H1 (cell line): Measurements from ENCODE around the gene NASP. TPM values are rescaled to one million over a fixed set of nuclear protein-coding genes. Genes with fewer than 3 reads are reported as not detected.

Source experiments
- CTCF ChIA-PET: fragments of 300-600 bp; sonication (Branson Sonifier 250); formaldehyde crosslinking; loops from one replicate; lab custom pipeline; 2021; ENCODE audit not compliant: partially characterized antibody; lab: Charles Lee
- POLR2A ChIA-PET: fragments of 300-600 bp; sonication (Branson Sonifier 250); formaldehyde crosslinking; loops from one replicate; lab custom pipeline; 2021; ENCODE audit warnings: inconsistent platforms; ENCODE audit not compliant: partially characterized antibody; lab: Charles Lee
- DNase-seq, 2 experiments: peaks; one replicate each; pipeline versions ENCODE4 v3.0.0 to v3.0.0-alpha.2; 2010 to 2022; ENCODE audit warnings: low spot score in 2 of 2, low read depth in 1 of 2, mixed read lengths in 1 of 2
- FAIRE-seq: peaks from 2 replicates; lab custom pipeline; 2011; peaks lifted over from hg19 to GRCh38; lab: Jason Lieb, UNC
- H2AFZ ChIP-seq: 2 replicates; pipeline ENCODE4 v1.8.1; 2012; ENCODE audit warnings: low read length, inconsistent platforms
- H2AK5ac ChIP-seq: 2 replicates; pipeline ENCODE4 v1.6.1; 2013; ENCODE audit warnings: low read depth, low read length
- H2BK120ac ChIP-seq: replicated peaks from 2 replicates; pipeline ENCODE3; 2013; ENCODE audit warnings: low read depth, low read length, inconsistent platforms
- H2BK12ac ChIP-seq: 2 replicates; pipeline ENCODE4 v1.6.1; 2013; ENCODE audit warnings: low read depth, low read length
- H2BK15ac ChIP-seq: 2 replicates; pipeline ENCODE4 v1.6.1; 2013; ENCODE audit warnings: low read length
- H2BK20ac ChIP-seq: 2 replicates; pipeline ENCODE4 v1.6.1; 2013; ENCODE audit warnings: low read length
- H2BK5ac ChIP-seq: 2 replicates; pipeline ENCODE4 v1.6.1; 2013; ENCODE audit warnings: low read depth, low read length
- H3K14ac ChIP-seq: 2 replicates; pipeline ENCODE4 v1.6.1; 2013; ENCODE audit warnings: inconsistent platforms; ENCODE audit not compliant: insufficient read length
- H3K18ac ChIP-seq: 2 replicates; pipeline ENCODE4 v1.6.1; 2013; ENCODE audit warnings: low read length; ENCODE audit errors: extremely low read depth
- H3K23ac ChIP-seq: 2 replicates; pipeline ENCODE4 v1.6.1; 2013; ENCODE audit warnings: inconsistent platforms; ENCODE audit not compliant: insufficient read length
- H3K23me2 ChIP-seq: 2 replicates; pipeline ENCODE4 v1.6.1; 2013; ENCODE audit warnings: low read depth, low read length
- H3K27ac ChIP-seq: 2 replicates; pipeline ENCODE4 v1.6.1; 2011; ENCODE audit warnings: low read depth, low read length, inconsistent platforms
- H3K27me3 ChIP-seq, 4 experiments: replicated peaks in 1 of 4; 1 replicate in 1 of 4; 2 replicates in 3 of 4; pipeline versions ENCODE4 v1.6.1 to v1.8.1; 2011 to 2013; ENCODE audit warnings: low read length in 3 of 4, mild to moderate bottlenecking in 3 of 4, inconsistent platforms in 2 of 4, mixed read lengths in 2 of 4, moderate library complexity in 1 of 4; ENCODE audit not compliant: control insufficient read depth in 3 of 4, insufficient read depth in 3 of 4; ENCODE audit errors: extremely low read depth in 1 of 4
- H3K36me3 ChIP-seq, 4 experiments: 2 replicates each; pipeline versions ENCODE4 v1.6.1 to v1.8.1; 2011 to 2013; ENCODE audit warnings: mild to moderate bottlenecking in 4 of 4, low read length in 3 of 4, moderate library complexity in 2 of 4, control low read depth in 1 of 4, inconsistent platforms in 1 of 4; ENCODE audit not compliant: insufficient read depth in 4 of 4, control insufficient read depth in 2 of 4
- H3K4ac ChIP-seq: replicated peaks from 2 replicates; pipeline ENCODE3; 2013; ENCODE audit warnings: low read length, low read depth, mixed read lengths, inconsistent platforms; ENCODE audit not compliant: insufficient read length
- H3K4me1 ChIP-seq, 4 experiments: replicated peaks in 1 of 4; 1 replicate in 1 of 4; 2 replicates in 3 of 4; pipeline versions ENCODE4 v1.6.1 to v1.8.1; 2011 to 2013; ENCODE audit warnings: low read length in 3 of 4, inconsistent platforms in 2 of 4, mixed read lengths in 1 of 4; ENCODE audit not compliant: insufficient read depth in 4 of 4, control insufficient read depth in 3 of 4
- H3K4me2 ChIP-seq, 2 experiments: 2 replicates each; pipeline versions ENCODE4 v1.6.1 to v1.8.1; 2011 to 2013; ENCODE audit warnings: low read depth in 2 of 2, low read length in 2 of 2, control low read depth in 1 of 2, inconsistent platforms in 1 of 2, mild to moderate bottlenecking in 1 of 2; ENCODE audit not compliant: insufficient read depth in 1 of 2
- H3K4me3 ChIP-seq, 4 experiments: fragments of 200-600, 300-600 bp in 1 of 4; sonication (generic), shearing (Covaris generic), sonication (Bioruptor Twin) in 1 of 4; 2 replicates each; pipeline versions ENCODE4 v1.5.1 to v1.8.1; 2011 to 2016; ENCODE audit warnings: low read length in 4 of 4, low read depth in 3 of 4, control low read depth in 2 of 4, inconsistent platforms in 2 of 4, mild to moderate bottlenecking in 2 of 4, mixed read lengths in 1 of 4, moderate library complexity in 1 of 4; ENCODE audit not compliant: insufficient read depth in 2 of 4; ENCODE audit errors: extremely low read depth in 1 of 4
- H3K56ac ChIP-seq: replicated peaks from 2 replicates; pipeline ENCODE3; 2013; ENCODE audit warnings: low read depth, mild to moderate bottlenecking, mixed read lengths, low read length, inconsistent platforms; ENCODE audit not compliant: insufficient read length
- H3K79me1 ChIP-seq: 2 replicates; pipeline ENCODE4 v1.6.1; 2013; ENCODE audit warnings: low read depth, low read length, control low read depth
- H3K79me2 ChIP-seq, 2 experiments: 2 replicates each; pipeline versions ENCODE4 v1.6.1 to v1.8.1; 2012 to 2013; ENCODE audit warnings: low read length in 2 of 2, mild to moderate bottlenecking in 2 of 2, inconsistent platforms in 1 of 2; ENCODE audit not compliant: insufficient read depth in 2 of 2, control insufficient read depth in 1 of 2
- H3K9ac ChIP-seq, 4 experiments: replicated peaks in 1 of 4; 1 replicate in 1 of 4; 2 replicates in 3 of 4; pipeline versions ENCODE4 v1.6.1 to v1.8.1; 2011 to 2013; ENCODE audit warnings: low read depth in 3 of 4, low read length in 3 of 4, control low read depth in 2 of 4, mild to moderate bottlenecking in 2 of 4, moderate library complexity in 2 of 4, inconsistent platforms in 1 of 4; ENCODE audit errors: extremely low read depth in 1 of 4
- H3K9me3 ChIP-seq, 2 experiments: 2 replicates each; pipeline versions ENCODE4 v1.6.1 to v1.8.1; 2012 to 2013; ENCODE audit warnings: mild to moderate bottlenecking in 2 of 2, moderate library complexity in 2 of 2, control low read depth in 1 of 2, inconsistent platforms in 1 of 2, low read depth in 1 of 2, low read length in 1 of 2, mixed read lengths in 1 of 2; ENCODE audit not compliant: insufficient read depth in 2 of 2
- H4K20me1 ChIP-seq, 2 experiments: replicated peaks in 1 of 2; 2 replicates each; pipeline versions ENCODE3 to v1.8.1; 2011 to 2013; ENCODE audit warnings: inconsistent platforms in 2 of 2, low read length in 2 of 2, mild to moderate bottlenecking in 1 of 2; ENCODE audit not compliant: insufficient read depth in 2 of 2, control insufficient read depth in 1 of 2
- H4K5ac ChIP-seq: 2 replicates; pipeline ENCODE4 v1.6.1; 2013; ENCODE audit warnings: low read length, low read depth, mixed read lengths, inconsistent platforms; ENCODE audit not compliant: insufficient read length
- H4K8ac ChIP-seq: 2 replicates; pipeline ENCODE4 v1.8.0; 2013; ENCODE audit warnings: mild to moderate bottlenecking, moderate library complexity, low read length, inconsistent platforms; ENCODE audit not compliant: insufficient read depth; ENCODE audit errors: extremely low read depth
- H4K91ac ChIP-seq: replicated peaks from 2 replicates; pipeline ENCODE3; 2013; ENCODE audit warnings: low read length, mixed read lengths, inconsistent platforms; ENCODE audit not compliant: insufficient read length
- CTBP2 ChIP-seq: IDR thresholded peaks from 2 replicates; pipeline ENCODE4 v1.7.0; 2011; ENCODE audit warnings: borderline replicate concordance, mild to moderate bottlenecking, moderate library complexity, mixed read lengths, low read length; ENCODE audit not compliant: insufficient read depth, insufficient read length
- CTCF ChIP-seq, 3 experiments: IDR thresholded peaks; 1 replicate in 2 of 3; 2 replicates in 1 of 3; pipeline versions ENCODE4 v1.5.1 to v1.6.1; 2011; ENCODE audit warnings: low read length in 3 of 3, mild to moderate bottlenecking in 3 of 3, inconsistent platforms in 2 of 3, low read depth in 1 of 3, moderate library complexity in 1 of 3; ENCODE audit not compliant: insufficient read depth in 1 of 3; ENCODE audit errors: control extremely low read depth in 1 of 3
- HDAC2 ChIP-seq, 2 experiments: fragments of 300-600 bp in 1 of 2; sonication (generic) in 1 of 2; IDR thresholded peaks; 2 replicates each; pipeline ENCODE4 v1.6.1; 2011 to 2012; ENCODE audit warnings: low read depth in 2 of 2, low read length in 2 of 2, mild to moderate bottlenecking in 2 of 2, moderate library complexity in 2 of 2, borderline replicate concordance in 1 of 2, inconsistent platforms in 1 of 2
- HDAC6 ChIP-seq: IDR thresholded peaks from one replicate; pipeline ENCODE4 v1.7.1; 2012; ENCODE audit warnings: low read depth, mild to moderate bottlenecking, inconsistent platforms, low read length, moderate library complexity
- POLR2A ChIP-seq, 2 experiments: IDR thresholded peaks; 1 replicate in 1 of 2; 2 replicates in 1 of 2; pipeline ENCODE4 v1.6.1; 2011; ENCODE audit warnings: low read depth in 2 of 2, low read length in 2 of 2, mild to moderate bottlenecking in 2 of 2; ENCODE audit errors: control extremely low read depth in 1 of 2
- RBBP5 ChIP-seq: IDR thresholded peaks from 2 replicates; pipeline ENCODE4 v1.7.1; 2012; ENCODE audit warnings: low read depth, mild to moderate bottlenecking, inconsistent platforms, low read length, moderate library complexity, borderline replicate concordance
- RNF2 ChIP-seq: fragments of 200-900, 300-1000 bp; sonication (generic); IDR thresholded peaks from 2 replicates; pipeline ENCODE4 v1.7.1; 2016; ENCODE audit warnings: borderline replicate concordance, low read depth, mild to moderate bottlenecking, antibody characterized with exemption, low read length; ENCODE audit not compliant: poor library complexity, severe bottlenecking; ENCODE audit errors: missing control alignments
- SRF ChIP-seq: IDR thresholded peaks from 2 replicates; pipeline ENCODE4 v1.6.1; 2011; ENCODE audit warnings: mild to moderate bottlenecking, low read depth, low read length, moderate library complexity
- WGBS, 2 experiments: shearing (Covaris generic) in 1 of 2; methylation state at CpG; one replicate each; pipeline versions ENCODE4 v1.1.6 to v1.1.7; 2013 to 2015; ENCODE audit warnings: low lambda C conversion rate in 2 of 2, mixed read lengths in 2 of 2, inconsistent platforms in 1 of 2, low coverage in 1 of 2, missing lambda C conversion rate in 1 of 2; ENCODE audit not compliant: insufficient replicate concordance in 2 of 2, insufficient coverage in 1 of 2, insufficient read length in 1 of 2; ENCODE audit errors: extremely low coverage in 1 of 2, missing lambda C conversion rate in 1 of 2; 5-methylcytosine and 5-hydroxymethylcytosine counted together
- polyA plus RNA-seq, 7 experiments: library from polyadenylated mRNA; depleted of rRNA in 3 of 7; stranded (reverse) in 5 of 7; unstranded in 2 of 7; fragments of >200 nt in 5 of 7; fragments of 200-250 nt in 2 of 7; gene quantifications; 1 replicate in 5 of 7; 2 replicates in 1 of 7; 4 replicates in 1 of 7; pipeline versions ENCODE4 v1.2.1 to v1.2.3, GENCODE V29; 2011 to 2013; ENCODE audit warnings: missing spikeins in 2 of 7, mixed read lengths in 2 of 7
- total RNA-seq: library from RNA; stranded (reverse); fragmentation: NEBNext Ultra II Directional; extraction: Animal tissue kit (Norgen Biotek cat#: 25700); gene quantifications from 2 replicates; pipeline ENCODE4 v1.2.1, GENCODE V29; 2021

Gene NASP
- total and polyA plus RNA-seq, 2 of the 8 experiments (the other 6 are each of a cell fraction or from before 2014, with no cell fraction given) = 263 to 647 TPM

- no peak overlapping the region for H3K56ac ChIP-seq
- H2BK5ac ChIP-seq = no peak overlapping the region
- no peaks in the 10 kb centered on the region for H3K23me2 ChIP-seq
- peak overlapping the region in 1 of 4 experiments; percentile 63; a peak in 1 of 7 replicates for H3K9ac ChIP-seq
- H3K79me1 ChIP-seq = no peaks in the 10 kb centered on the region
- peaks cover 4% of the 10 kb centered on the region in 2 experiments for H4K20me1 ChIP-seq
- H3K4me2 ChIP-seq = no peak overlapping the region
- H2BK120ac ChIP-seq = no peak overlapping the region
- no peak overlapping the region for H4K5ac ChIP-seq
- no peak overlapping the region for H3K27ac ChIP-seq
- H2AFZ ChIP-seq = no peak overlapping the region
- no peak overlapping the region for H2BK20ac ChIP-seq
- POLR2A ChIA-PET = interaction anchor here (10.2 to 16.6 kb wide), 4 partner anchors 11 to 64 kb away, joined by 107 to 222 read pairs (median 152); partner anchors contain the start of genes AKR1A1, NASP and PRDX1
- no peaks in the 10 kb centered on the region for H3K9me3 ChIP-seq
- H3K23ac ChIP-seq = no peak overlapping the region
- H3K4me3 ChIP-seq = no peak overlapping the region; a peak in 1 of 8 replicates
- peaks cover 12 to 24% (median 20%) of the 10 kb centered on the region in 4 experiments for H3K36me3 ChIP-seq
- no peak overlapping the region for H3K4ac ChIP-seq
- H3K79me2 ChIP-seq = no peaks in the 10 kb centered on the region
- 51% methylated on average over 3 of the region's 3 CpGs; no CpG with 5 or more reads in 1 of the 2 experiments for WGBS, 2 experiments
- FAIRE-seq (no peak), DNase-seq (peak in 1 of 2 experiments; percentile 59)
- H2BK12ac ChIP-seq = no peak overlapping the region
- TF ChIP-seq CTBP2 (no peak), SRF (no peak), RBBP5 (no peak), HDAC6 (no peak), RNF2 (no peak), HDAC2 (IDR thresholded peaks at IDR 0.05; ENCODE audit: borderline replicate concordance in 1 of 2, low read depth in 2 of 2, low read length in 2 of 2) (no peak), POLR2A (IDR thresholded peaks at IDR 0.05; ENCODE audit: control extremely low read depth in 1 of 2, low read depth in 2 of 2, low read length in 2 of 2) (peak in 1 of 2 experiments; percentile 54; a peak in 2 of 3 replicates), CTCF (IDR thresholded peaks at IDR 0.05; ENCODE audit: control extremely low read depth in 1 of 3, insufficient read depth in 1 of 3, low read depth in 1 of 3, low read length in 3 of 3) (no peak)
- TF ChIP-seq, all 59 proteins: peak for 1
- H3K14ac ChIP-seq = no peak overlapping the region
- peaks cover 0 to 16% (median 5%) of the 10 kb centered on the region in 4 experiments; a peak in 6 of 7 replicates for H3K4me1 ChIP-seq
- H4K91ac ChIP-seq = no peak overlapping the region
- no peaks in the 10 kb centered on the region for H3K27me3 ChIP-seq
- no peak overlapping the region for H3K18ac ChIP-seq
- no peak overlapping the region for H2BK15ac ChIP-seq
- no peak overlapping the region for H2AK5ac ChIP-seq
- CTCF ChIA-PET = interaction anchor here (10.7 kb wide), 1 partner anchor 64 kb away, joined by 133 read pairs; no protein-coding TSS in a partner anchor
- H4K8ac ChIP-seq = no peak overlapping the region
Measured at GRCh38 chr1:45573231-45573804, 10.5 kb upstream of the NASP start.
